ENCODE results near the gene ADGRG6.
A peak's percentile ranks its signal among the peaks of the same experiment; 100 is the strongest.

Gene ADGRG6

GRCh38 chr6:142335415-142335814, 33.6 kb downstream of the ADGRG6 start:
- 86% methylated on average over 2 of the region's 2 CpGs for WGBS
- no peak overlapping the region for H2AFZ ChIP-seq (ENCODE audit: low read depth, low read length)
- H3K23ac ChIP-seq (ENCODE audit: low read length in 2 of 2), result no peak overlapping the region
- H3K9me3 ChIP-seq (ENCODE audit: control insufficient read depth, low read length), result no peaks in the 10 kb centered on the region
- H3K4ac ChIP-seq (ENCODE audit: low read depth in 1 of 2, low read length in 2 of 2), result no peak overlapping the region
- H3K4me2 ChIP-seq (ENCODE audit: low read length, poor library complexity, severe bottlenecking), result no peak overlapping the region
- no peak for DNase-seq
- no peak overlapping the region for H2AK5ac ChIP-seq (ENCODE audit: low read length, severe bottlenecking)
- no peak overlapping the region for H3K14ac ChIP-seq (ENCODE audit: low read length in 2 of 2)
- no peaks in the 10 kb centered on the region for H3K27me3 ChIP-seq (ENCODE audit: control insufficient read depth in 1 of 2, insufficient read depth in 1 of 2, low read length in 2 of 2)
- no peaks in the 10 kb centered on the region for H3K36me3 ChIP-seq (ENCODE audit: control insufficient read depth in 1 of 2, insufficient read depth in 2 of 2, low read depth in 1 of 2, low read length in 2 of 2)
- H2BK12ac ChIP-seq (ENCODE audit: low read length in 2 of 2), result no peak overlapping the region
- H2BK15ac ChIP-seq (ENCODE audit: low read depth, poor library complexity, severe bottlenecking), result no peak overlapping the region
- no peak overlapping the region for H4K91ac ChIP-seq (ENCODE audit: low read length)
- H3K79me1 ChIP-seq (replicated peaks; ENCODE audit: low read length, poor library complexity, severe bottlenecking), result peaks cover 2% of the 10 kb centered on the region
- H3K18ac ChIP-seq (ENCODE audit: low read depth in 1 of 2, low read length in 2 of 2), result no peak overlapping the region
- H3K27ac ChIP-seq (ENCODE audit: low read length, poor library complexity, severe bottlenecking), result no peak overlapping the region
- no peak overlapping the region for H2BK5ac ChIP-seq (ENCODE audit: low read depth, low read length, poor library complexity, severe bottlenecking)
- H3K4me3 ChIP-seq (ENCODE audit: insufficient read depth in 1 of 2, low read depth in 1 of 2, low read length in 2 of 2), result no peak overlapping the region
- H2BK120ac ChIP-seq (ENCODE audit: low read depth, low read length), result no peak overlapping the region
- no peak overlapping the region for H3K9ac ChIP-seq (ENCODE audit: low read length)
- H3K4me1 ChIP-seq (ENCODE audit: control insufficient read depth, insufficient read depth, low read depth, low read length), result no peaks in the 10 kb centered on the region
- H4K8ac ChIP-seq (ENCODE audit: low read length), result no peak overlapping the region

DNA sequence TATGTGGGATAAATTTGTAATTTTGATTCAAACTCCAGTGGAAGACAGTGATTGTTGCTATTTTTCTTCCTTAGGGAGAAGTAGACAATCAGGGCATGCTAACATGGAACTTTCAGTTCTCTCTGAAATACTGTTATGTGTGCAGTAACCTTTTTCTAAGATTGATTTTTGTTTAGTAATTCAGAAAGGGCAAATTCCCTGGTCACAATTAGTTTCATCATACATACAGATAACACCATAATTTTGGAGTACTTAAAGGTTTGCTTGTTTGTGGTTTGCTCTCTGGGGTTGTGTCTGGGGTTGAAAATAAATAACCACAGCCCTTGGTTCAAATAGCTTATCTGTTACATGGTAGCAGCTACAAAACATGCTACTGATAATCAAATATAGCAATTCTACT, 34.4 kb downstream of the ADGRG6 start:
- Histone ChIP-seq H3K4ac (ENCODE audit: low read depth in 1 of 2, low read length in 2 of 2) (no peak overlapping the region), H3K9me3 (ENCODE audit: control insufficient read depth, low read length) (no peaks in the 10 kb centered on the region), H2AFZ (ENCODE audit: low read depth, low read length) (no peak overlapping the region), H3K18ac (ENCODE audit: low read depth in 1 of 2, low read length in 2 of 2) (no peak overlapping the region), H3K27ac (ENCODE audit: low read length, poor library complexity, severe bottlenecking) (no peak overlapping the region), H3K23ac (ENCODE audit: low read length in 2 of 2) (no peak overlapping the region), H2BK5ac (ENCODE audit: low read depth, low read length, poor library complexity, severe bottlenecking) (no peak overlapping the region), H3K79me1 (replicated peaks; ENCODE audit: low read length, poor library complexity, severe bottlenecking) (peaks cover 2% of the 10 kb centered on the region), H3K9ac (ENCODE audit: low read length) (no peak overlapping the region), H3K36me3 (ENCODE audit: control insufficient read depth in 1 of 2, insufficient read depth in 2 of 2, low read depth in 1 of 2, low read length in 2 of 2) (no peaks in the 10 kb centered on the region), H2AK5ac (ENCODE audit: low read length, severe bottlenecking) (no peak overlapping the region), H3K14ac (ENCODE audit: low read length in 2 of 2) (no peak overlapping the region), H4K91ac (ENCODE audit: low read length) (no peak overlapping the region), H4K8ac (ENCODE audit: low read length) (no peak overlapping the region), H2BK12ac (ENCODE audit: low read length in 2 of 2) (no peak overlapping the region), H3K4me2 (ENCODE audit: low read length, poor library complexity, severe bottlenecking) (no peak overlapping the region), H3K27me3 (ENCODE audit: control insufficient read depth in 1 of 2, insufficient read depth in 1 of 2, low read length in 2 of 2) (no peaks in the 10 kb centered on the region), H3K4me1 (ENCODE audit: control insufficient read depth, insufficient read depth, low read depth, low read length) (no peaks in the 10 kb centered on the region), H2BK120ac (ENCODE audit: low read depth, low read length) (no peak overlapping the region), H3K4me3 (ENCODE audit: insufficient read depth in 1 of 2, low read depth in 1 of 2, low read length in 2 of 2) (no peak overlapping the region), H2BK15ac (ENCODE audit: low read depth, poor library complexity, severe bottlenecking) (no peak overlapping the region)
- no peak for DNase-seq

DNA sequence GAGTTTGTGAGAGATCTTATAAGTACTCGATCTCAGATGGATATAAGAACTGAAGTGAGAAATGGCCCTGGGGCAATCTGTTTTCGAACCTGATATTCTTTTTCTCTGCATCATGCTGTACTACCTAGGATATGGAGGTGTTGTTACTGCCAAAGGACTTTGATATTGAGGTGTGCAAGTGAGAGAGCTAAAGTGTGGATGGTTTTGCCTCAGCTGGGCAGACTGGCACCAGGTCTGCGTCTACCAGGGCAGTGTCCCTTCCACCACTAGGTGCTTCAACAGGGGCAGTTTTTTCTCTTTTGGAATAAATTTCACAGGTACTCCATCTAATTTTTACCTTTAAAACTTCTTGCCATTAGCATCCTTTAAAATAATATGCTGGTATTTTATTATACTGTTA, 35.0 kb downstream of the ADGRG6 start:
- Histone ChIP-seq H2BK12ac (ENCODE audit: low read length in 2 of 2) (no peak overlapping the region), H3K4me1 (ENCODE audit: control insufficient read depth, insufficient read depth, low read depth, low read length) (no peaks in the 10 kb centered on the region), H4K91ac (ENCODE audit: low read length) (no peak overlapping the region), H2BK15ac (ENCODE audit: low read depth, poor library complexity, severe bottlenecking) (no peak overlapping the region), H3K4me3 (ENCODE audit: insufficient read depth in 1 of 2, low read depth in 1 of 2, low read length in 2 of 2) (no peak overlapping the region), H3K9ac (ENCODE audit: low read length) (no peak overlapping the region), H3K14ac (ENCODE audit: low read length in 2 of 2) (no peak overlapping the region), H3K23ac (ENCODE audit: low read length in 2 of 2) (no peak overlapping the region), H3K9me3 (ENCODE audit: control insufficient read depth, low read length) (no peaks in the 10 kb centered on the region), H3K27ac (ENCODE audit: low read length, poor library complexity, severe bottlenecking) (no peak overlapping the region), H2AFZ (ENCODE audit: low read depth, low read length) (no peak overlapping the region), H4K8ac (ENCODE audit: low read length) (no peak overlapping the region), H2BK120ac (ENCODE audit: low read depth, low read length) (no peak overlapping the region), H3K4ac (ENCODE audit: low read depth in 1 of 2, low read length in 2 of 2) (no peak overlapping the region), H2BK5ac (ENCODE audit: low read depth, low read length, poor library complexity, severe bottlenecking) (no peak overlapping the region), H3K4me2 (ENCODE audit: low read length, poor library complexity, severe bottlenecking) (no peak overlapping the region), H3K18ac (ENCODE audit: low read depth in 1 of 2, low read length in 2 of 2) (peak overlapping the region in 1 of 2 experiments; percentile 21), H3K36me3 (ENCODE audit: control insufficient read depth in 1 of 2, insufficient read depth in 2 of 2, low read depth in 1 of 2, low read length in 2 of 2) (no peaks in the 10 kb centered on the region), H3K79me1 (replicated peaks; ENCODE audit: low read length, poor library complexity, severe bottlenecking) (peaks cover 2% of the 10 kb centered on the region), H2AK5ac (ENCODE audit: low read length, severe bottlenecking) (no peak overlapping the region), H3K27me3 (ENCODE audit: control insufficient read depth in 1 of 2, insufficient read depth in 1 of 2, low read length in 2 of 2) (no peaks in the 10 kb centered on the region)
- DNase-seq, result no peak
- WGBS, result 92% methylated on average over 3 of the region's 3 CpGs

DNA sequence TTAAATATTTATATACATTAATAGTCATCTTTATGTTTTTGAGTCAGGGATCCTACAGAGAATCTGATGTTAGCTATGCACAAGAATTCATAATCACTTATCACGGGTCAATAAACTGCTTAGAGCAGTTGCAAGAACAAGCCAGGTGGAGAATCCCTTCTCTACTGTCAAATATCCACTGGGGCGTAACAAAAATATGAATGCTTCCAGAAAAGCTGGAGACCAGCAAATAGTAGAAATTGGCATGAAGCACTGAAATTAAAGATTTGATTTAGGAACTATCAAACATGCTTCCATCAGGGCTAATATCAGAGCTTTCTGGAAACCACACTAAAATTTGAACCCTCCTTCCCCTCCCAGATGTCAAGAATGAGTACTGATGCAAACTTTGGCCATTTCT, 37.3 kb downstream of the ADGRG6 start:
- DNase-seq, result no peak
- Histone ChIP-seq H3K23ac (ENCODE audit: low read length in 2 of 2) (no peak overlapping the region), H3K4me1 (ENCODE audit: control insufficient read depth, insufficient read depth, low read depth, low read length) (no peaks in the 10 kb centered on the region), H3K18ac (ENCODE audit: low read depth in 1 of 2, low read length in 2 of 2) (no peak overlapping the region), H3K14ac (ENCODE audit: low read length in 2 of 2) (no peak overlapping the region), H3K4me3 (ENCODE audit: insufficient read depth in 1 of 2, low read depth in 1 of 2, low read length in 2 of 2) (no peak overlapping the region), H4K91ac (ENCODE audit: low read length) (no peak overlapping the region), H3K36me3 (ENCODE audit: control insufficient read depth in 1 of 2, insufficient read depth in 2 of 2, low read depth in 1 of 2, low read length in 2 of 2) (no peaks in the 10 kb centered on the region), H2BK12ac (ENCODE audit: low read length in 2 of 2) (no peak overlapping the region), H3K27ac (ENCODE audit: low read length, poor library complexity, severe bottlenecking) (no peak overlapping the region), H3K4me2 (ENCODE audit: low read length, poor library complexity, severe bottlenecking) (no peak overlapping the region), H2BK120ac (ENCODE audit: low read depth, low read length) (no peak overlapping the region), H3K4ac (ENCODE audit: low read depth in 1 of 2, low read length in 2 of 2) (no peak overlapping the region), H2AK5ac (ENCODE audit: low read length, severe bottlenecking) (no peak overlapping the region), H3K9ac (ENCODE audit: low read length) (no peak overlapping the region), H3K79me1 (replicated peaks; ENCODE audit: low read length, poor library complexity, severe bottlenecking) (peaks cover 2% of the 10 kb centered on the region), H4K8ac (ENCODE audit: low read length) (no peak overlapping the region), H2AFZ (ENCODE audit: low read depth, low read length) (no peak overlapping the region), H2BK5ac (ENCODE audit: low read depth, low read length, poor library complexity, severe bottlenecking) (no peak overlapping the region), H3K9me3 (ENCODE audit: control insufficient read depth, low read length) (no peaks in the 10 kb centered on the region), H3K27me3 (ENCODE audit: control insufficient read depth in 1 of 2, insufficient read depth in 1 of 2, low read length in 2 of 2) (no peaks in the 10 kb centered on the region), H2BK15ac (ENCODE audit: low read depth, poor library complexity, severe bottlenecking) (no peak overlapping the region)
- 93% methylated on average over 1 of the region's 2 CpGs for WGBS
